ENCODE measurements around the gene HTR4.
"Not testable (repeated sequence)": the region's sequence is repeated elsewhere in the genome, so short reads cannot be mapped to it uniquely, and the experiment has no call there.

HTR4 gene

DNA sequence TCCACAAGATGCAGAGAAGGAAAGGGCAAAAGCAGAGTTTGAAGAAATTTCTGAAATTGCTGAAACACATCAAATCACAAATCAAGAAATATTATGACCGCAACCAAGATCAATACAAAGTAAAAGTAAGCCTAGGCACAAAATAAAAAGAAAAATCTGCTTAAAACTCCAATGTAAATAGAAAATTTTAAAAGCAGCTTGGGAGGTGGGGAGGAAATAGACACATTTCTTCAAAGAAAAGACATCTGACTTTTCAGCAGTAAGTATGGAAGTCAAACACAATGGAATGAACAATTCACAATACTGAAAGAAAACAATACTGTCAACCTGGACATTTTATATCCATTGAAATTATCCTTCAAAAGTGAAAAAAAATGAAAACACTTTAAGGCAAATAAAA, 55.1 kb downstream of the HTR4 start:
- DNase-seq, result no peak

GRCh38 chr5:148595697-148596096, 58.6 kb downstream of the HTR4 start:
- DNase-seq, result no peak

GRCh38 chr5:148586796-148587195, 67.5 kb downstream of the HTR4 start:
- no peak for DNase-seq

GRCh38 chr5:148585988-148586387, 68.3 kb downstream of the HTR4 start:
- DNase-seq, result no peak

- no peak for DNase-seq
Observed at GRCh38 chr5:148584103-148584502, 70.2 kb downstream of the HTR4 start.

DNA sequence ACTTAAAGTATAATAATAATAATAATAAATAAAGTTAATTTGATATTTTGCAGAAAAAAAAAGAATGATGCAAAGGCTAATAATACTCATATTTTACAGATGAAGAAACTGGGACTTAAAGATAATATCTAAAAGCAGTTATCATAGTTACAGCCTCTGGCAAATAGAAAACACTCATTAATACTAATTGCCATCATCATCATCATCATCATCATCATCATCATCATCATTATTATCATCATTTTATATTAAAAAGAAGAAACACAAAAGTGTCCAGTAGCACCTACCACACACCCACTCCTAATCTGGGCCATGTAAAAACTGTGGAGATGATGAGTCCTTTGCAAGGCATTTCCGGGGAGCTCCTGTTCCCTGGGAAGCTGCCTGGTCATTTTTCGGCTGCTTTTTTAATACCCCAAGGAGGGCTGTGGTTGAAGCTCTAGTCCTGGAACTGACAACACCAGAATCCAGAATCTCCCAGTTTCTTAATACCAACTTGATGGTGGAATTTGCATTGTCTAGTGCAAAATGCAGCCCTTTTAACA, 70.8 kb downstream of the HTR4 start:
- DNase-seq, result no peak

- no peak for DNase-seq
Observed at GRCh38 chr5:148574167-148574566, 80.2 kb downstream of the HTR4 start.

- no peak for DNase-seq
Observed at GRCh38 chr5:148573374-148573773, 81.0 kb downstream of the HTR4 start.

- DNase-seq, result no peak
Observed at GRCh38 chr5:148569948-148570347, 84.4 kb downstream of the HTR4 start.

- no peak for DNase-seq
Observed at GRCh38 chr5:148565148-148565547, 89.2 kb downstream of the HTR4 start.

GRCh38 chr5:148563021-148563420, 91.3 kb downstream of the HTR4 start:
- no peak for DNase-seq

GRCh38 chr5:148561801-148562311, 92.5 kb downstream of the HTR4 start:
- no peak for DNase-seq

DNA sequence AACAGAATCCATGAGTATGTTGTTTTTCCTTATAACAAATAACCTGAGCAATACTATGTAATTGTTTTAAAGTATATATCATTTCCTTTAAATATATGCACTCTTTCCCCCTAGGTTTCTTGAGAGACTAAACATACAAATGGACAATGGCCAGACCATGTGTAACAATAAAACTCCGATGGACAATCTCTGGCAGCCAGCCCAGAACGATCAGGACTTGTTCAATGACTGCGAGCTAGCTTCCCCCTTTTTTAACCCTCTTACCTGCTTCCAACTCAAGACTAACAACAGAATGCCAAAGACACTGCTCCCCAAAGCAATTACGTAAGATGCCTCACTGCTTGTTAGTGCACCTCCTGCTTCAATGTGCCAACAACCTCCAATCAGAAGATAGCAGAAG, 94.9 kb downstream of the HTR4 start:
- DNase-seq, result no peak

DNA sequence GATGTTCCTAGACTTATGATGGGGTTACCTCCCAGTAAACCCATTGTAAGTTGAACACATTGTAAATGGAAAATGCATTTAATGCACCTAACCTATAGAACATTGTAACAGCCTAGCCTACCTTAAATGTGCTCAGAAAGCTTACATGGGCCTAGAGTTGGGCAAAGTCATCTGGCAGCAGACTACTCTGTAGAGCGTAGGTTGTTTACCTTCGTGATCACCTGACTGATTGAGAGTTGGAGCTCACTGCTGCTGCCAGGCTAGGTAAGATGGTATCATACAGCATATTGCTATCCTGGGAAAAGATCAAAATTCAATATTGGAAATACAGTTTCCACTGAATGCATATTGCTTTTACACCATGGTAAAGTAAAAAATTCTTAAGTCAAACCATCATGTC, 95.4 kb downstream of the HTR4 start:
- no peak for DNase-seq

- DNase-seq, result no peak
Observed at GRCh38 chr5:148556835-148557234, 97.5 kb downstream of the HTR4 start.

DNA sequence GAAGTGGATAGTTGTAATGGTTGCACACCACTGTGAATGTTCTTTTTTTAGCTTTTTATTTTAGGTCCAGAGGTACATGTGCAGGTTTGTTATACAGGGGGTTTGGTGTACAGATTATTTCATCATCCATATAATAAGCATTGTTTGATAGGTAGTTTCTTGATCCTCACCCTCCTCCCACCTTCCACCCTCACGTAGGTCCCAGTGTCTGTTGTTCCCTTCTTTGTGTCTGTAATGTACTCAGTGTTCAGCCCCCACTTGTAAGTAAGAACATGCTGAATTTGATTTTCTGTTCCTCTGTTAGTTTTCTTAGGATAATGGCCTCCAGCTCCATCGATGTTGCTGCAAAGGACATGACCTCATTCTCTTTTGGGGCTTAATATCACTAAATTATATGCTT, 99.7 kb downstream of the HTR4 start:
- DNase-seq, result no peak

- no peak for DNase-seq
Observed at GRCh38 chr5:148543727-148544126, 110.6 kb downstream of the HTR4 start.

- no peak for DNase-seq
Observed at GRCh38 chr5:148542812-148543211, 111.5 kb downstream of the HTR4 start.

DNA sequence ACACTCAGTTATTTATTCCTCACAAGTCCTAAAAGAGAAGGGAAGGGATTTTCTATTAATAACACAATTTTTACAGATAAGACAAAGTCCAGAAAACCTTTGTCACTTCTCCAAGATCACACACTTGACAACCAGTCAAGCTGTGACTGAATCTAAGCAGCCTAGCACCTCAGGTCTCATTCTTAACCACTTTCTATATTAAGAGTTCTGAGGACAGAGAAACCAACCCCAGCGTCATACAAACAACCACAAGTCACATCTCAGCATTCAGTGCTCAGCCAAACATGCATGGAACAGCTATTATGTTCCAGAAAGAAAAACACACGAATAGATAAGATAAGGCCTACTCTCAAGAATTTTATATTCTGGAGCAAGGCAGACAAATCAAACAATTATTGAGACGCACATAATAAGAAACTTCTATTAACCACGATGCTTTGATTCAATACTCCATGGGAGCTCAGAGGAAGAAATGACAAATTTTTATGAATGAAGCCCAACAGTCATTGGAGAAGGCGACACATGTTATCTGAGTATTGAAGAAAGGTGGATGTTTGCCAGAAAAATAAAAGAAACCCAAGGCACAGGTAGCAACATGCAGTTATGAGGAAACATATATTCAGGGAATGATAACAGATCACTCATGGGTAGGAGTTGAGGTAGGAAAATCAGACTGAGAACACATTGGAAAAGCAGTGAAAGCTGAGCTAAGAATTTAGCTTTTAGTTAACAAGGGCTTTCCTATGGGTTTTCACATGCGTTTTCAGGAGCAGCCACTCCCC, 113.1 kb downstream of the HTR4 start:
- DNase-seq, result no peak

DNA sequence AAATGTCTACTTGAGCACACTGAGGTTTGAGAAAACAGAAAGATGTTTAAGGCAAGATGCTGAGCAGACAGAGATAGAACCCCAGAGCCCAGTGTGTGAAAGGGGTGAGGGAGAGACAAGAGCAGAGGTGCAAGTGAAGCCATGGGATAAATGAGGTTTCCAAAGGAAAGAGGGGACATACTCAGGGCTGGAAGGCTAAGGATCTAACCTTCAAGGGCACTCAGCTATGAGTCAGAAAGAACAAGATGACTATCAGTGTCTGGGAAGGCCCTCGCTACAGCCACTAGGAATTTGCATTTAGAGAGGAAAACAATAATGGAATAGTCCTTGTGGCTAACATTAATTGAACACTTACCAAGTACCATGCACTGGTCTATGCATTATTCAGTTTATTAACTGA, 113.7 kb downstream of the HTR4 start:
- DNase-seq, result no peak

DNA sequence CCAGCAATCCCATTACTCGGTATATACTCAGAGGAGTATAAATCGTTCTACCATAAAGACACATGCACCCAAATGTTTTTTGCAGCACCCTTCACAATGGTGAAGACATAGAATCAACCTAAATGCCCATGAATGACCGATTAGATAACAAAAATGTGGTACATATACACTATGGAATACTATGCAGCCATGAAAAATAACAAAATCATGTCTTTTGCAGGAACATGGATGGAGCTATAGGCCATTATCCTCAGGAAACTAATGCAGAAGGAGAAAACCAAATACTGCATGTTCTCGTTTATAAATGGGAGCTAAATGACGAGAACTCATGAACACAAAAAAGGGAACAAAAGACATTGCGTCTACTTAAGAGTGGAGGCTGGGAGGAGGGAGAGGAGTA, 114.5 kb downstream of the HTR4 start:
- no peak for DNase-seq

GRCh38 chr5:148535190-148535589, 119.1 kb downstream of the HTR4 start:
- DNase-seq, result no peak

DNA sequence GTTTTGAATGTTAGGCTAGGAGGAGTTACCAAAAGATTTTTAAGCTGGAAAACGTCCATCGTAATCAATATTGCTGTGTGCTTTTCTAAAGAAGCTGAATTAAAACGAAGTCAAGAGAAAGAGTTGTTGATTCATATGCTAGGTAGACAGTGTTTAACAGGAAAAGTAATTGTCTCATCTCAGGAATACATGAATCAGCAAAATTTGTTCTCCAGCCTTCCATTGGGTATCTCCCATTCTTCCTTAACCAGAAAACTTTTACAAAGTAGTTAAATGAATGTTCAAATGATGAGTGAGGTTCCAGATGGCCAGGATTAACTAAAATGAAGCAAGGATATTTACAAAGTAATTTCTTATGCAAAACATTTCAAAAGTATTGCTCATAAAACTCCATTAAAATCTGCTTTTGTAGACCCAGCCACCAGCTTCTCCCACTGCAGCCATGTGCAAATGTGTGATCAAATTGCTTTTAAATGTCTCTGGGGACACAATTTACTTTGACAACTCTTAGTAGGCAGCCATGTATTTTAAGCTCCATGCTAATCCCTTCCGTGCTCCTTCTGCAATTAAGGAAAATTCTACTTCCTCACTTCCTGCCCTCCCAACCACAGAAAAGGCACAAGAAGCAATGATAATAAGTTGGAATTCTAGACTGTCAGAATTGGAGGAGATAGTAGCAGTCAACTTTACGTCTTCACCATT, 121.2 kb downstream of the HTR4 start:
- DNase-seq, result no peak

- not testable (repeated sequence) for DNase-seq
Observed at GRCh38 chr5:148529450-148529849, 124.9 kb downstream of the HTR4 start.
